ENCODE data around the gene ITGAL. TPM values are rescaled to one million over a fixed set of nuclear protein-coding genes. Genes with fewer than 3 reads are reported as not detected.

ITGAL gene
- total and polyA plus RNA-seq, 2 of the 13 experiments (the other 11 are each of a cell fraction or from before 2014, with no cell fraction given) = 0.86 to 1.2 TPM

- TF ChIP-seq ZNF646 (CRISPR knock-in tag; IDR thresholded peaks at IDR 0.05) (no peak), ZNF543 (CRISPR knock-in tag; IDR thresholded peaks at IDR 0.05) (peak; percentile 86; the same call in 1 of the 2 replicates), CREBL2 (CRISPR knock-in tag; IDR thresholded peaks at IDR 0.05; ENCODE audit: borderline replicate concordance) (no peak; the same call in 1 of the 2 replicates), TAF1 (CRISPR knock-in tag; IDR thresholded peaks at IDR 0.05) (peak; percentile 87), ZSCAN22 (CRISPR knock-in tag; IDR thresholded peaks at IDR 0.05) (peak; percentile 72; the same call in 1 of the 2 replicates), SMAD1 (CRISPR knock-in tag; IDR thresholded peaks at IDR 0.05; ENCODE audit: borderline replicate concordance, low read depth) (peak; percentile 73), KAT8 (CRISPR knock-in tag; IDR thresholded peaks at IDR 0.05) (peak; percentile 95), CBFB (CRISPR knock-in tag; IDR thresholded peaks at IDR 0.05) (no peak; the same call in 1 of the 2 replicates), ZNF577 (CRISPR knock-in tag; IDR thresholded peaks at IDR 0.05; ENCODE audit: borderline replicate concordance, low read depth) (no peak), THAP7 (CRISPR knock-in tag; IDR thresholded peaks at IDR 0.05) (peak; percentile 84), SAFB2 (CRISPR knock-in tag; IDR thresholded peaks at IDR 0.05; ENCODE audit: borderline replicate concordance, low read depth) (peak; percentile 54; the same call in 1 of the 2 replicates), RARA (CRISPR knock-in tag; IDR thresholded peaks at IDR 0.05) (no peak; the same call in 1 of the 2 replicates), CCDC6 (CRISPR knock-in tag; IDR thresholded peaks at IDR 0.05) (peak; percentile 84), ZNF260 (CRISPR knock-in tag; IDR thresholded peaks at IDR 0.05; ENCODE audit: borderline replicate concordance, low read depth) (no peak), ZNF12 (CRISPR knock-in tag; IDR thresholded peaks at IDR 0.05) (no peak), FOXA1 (IDR thresholded peaks at IDR 0.05) (no peak), FOXA1 (CRISPR knock-in tag; IDR thresholded peaks at IDR 0.05) (no peak), ZNF460 (CRISPR knock-in tag; IDR thresholded peaks at IDR 0.05; ENCODE audit: borderline replicate concordance) (no peak; the same call in 1 of the 2 replicates), RFX5 (IDR thresholded peaks at IDR 0.05; ENCODE audit: low read depth, low read length) (peak; percentile 48; the same call in 1 of the 2 replicates), ZNF772 (CRISPR knock-in tag; IDR thresholded peaks at IDR 0.05) (peak; percentile 16), ZNF850 (CRISPR knock-in tag; conservative IDR thresholded peaks at IDR 0.05) (no peak), SP5 (CRISPR knock-in tag; IDR thresholded peaks at IDR 0.05; ENCODE audit: borderline replicate concordance, low read depth) (peak; percentile 45; the same call in 1 of the 2 replicates), CEBPB (IDR thresholded peaks at IDR 0.05; ENCODE audit: borderline replicate concordance, low read depth, low read length) (peak; percentile 93), ZNF672 (CRISPR knock-in tag; IDR thresholded peaks at IDR 0.05) (no peak), ZKSCAN5 (CRISPR knock-in tag; IDR thresholded peaks at IDR 0.05) (0 out of 2 replicates have a peak, but pooled peaks have one; percentile 27)
Measured at GRCh38 chr16:30429678-30430427, 42.7 kb upstream of the ITGAL start, which contains the start of gene DCTPP1 (continued).
